PFSK-1 (cell line): ENCODE results near the gene INO80D.

ENCODE experiments used
- POLR2AphosphoS5 ChIP-seq: IDR thresholded peaks from 2 replicates; pipeline ENCODE4 v1.6.1; 2012; ENCODE audit warnings: low read depth, mild to moderate bottlenecking, control low read depth, low read length, moderate library complexity
- REST ChIP-seq, 2 experiments: IDR thresholded peaks; 2 replicates each; pipeline versions ENCODE4 v1.6.1 to v1.8.0; 2011 to 2012; ENCODE audit warnings: low read depth in 2 of 2, low read length in 2 of 2, control low read depth in 1 of 2, inconsistent platforms in 1 of 2, mild to moderate bottlenecking in 1 of 2, moderate library complexity in 1 of 2; ENCODE audit not compliant: insufficient read depth in 1 of 2

DNA sequence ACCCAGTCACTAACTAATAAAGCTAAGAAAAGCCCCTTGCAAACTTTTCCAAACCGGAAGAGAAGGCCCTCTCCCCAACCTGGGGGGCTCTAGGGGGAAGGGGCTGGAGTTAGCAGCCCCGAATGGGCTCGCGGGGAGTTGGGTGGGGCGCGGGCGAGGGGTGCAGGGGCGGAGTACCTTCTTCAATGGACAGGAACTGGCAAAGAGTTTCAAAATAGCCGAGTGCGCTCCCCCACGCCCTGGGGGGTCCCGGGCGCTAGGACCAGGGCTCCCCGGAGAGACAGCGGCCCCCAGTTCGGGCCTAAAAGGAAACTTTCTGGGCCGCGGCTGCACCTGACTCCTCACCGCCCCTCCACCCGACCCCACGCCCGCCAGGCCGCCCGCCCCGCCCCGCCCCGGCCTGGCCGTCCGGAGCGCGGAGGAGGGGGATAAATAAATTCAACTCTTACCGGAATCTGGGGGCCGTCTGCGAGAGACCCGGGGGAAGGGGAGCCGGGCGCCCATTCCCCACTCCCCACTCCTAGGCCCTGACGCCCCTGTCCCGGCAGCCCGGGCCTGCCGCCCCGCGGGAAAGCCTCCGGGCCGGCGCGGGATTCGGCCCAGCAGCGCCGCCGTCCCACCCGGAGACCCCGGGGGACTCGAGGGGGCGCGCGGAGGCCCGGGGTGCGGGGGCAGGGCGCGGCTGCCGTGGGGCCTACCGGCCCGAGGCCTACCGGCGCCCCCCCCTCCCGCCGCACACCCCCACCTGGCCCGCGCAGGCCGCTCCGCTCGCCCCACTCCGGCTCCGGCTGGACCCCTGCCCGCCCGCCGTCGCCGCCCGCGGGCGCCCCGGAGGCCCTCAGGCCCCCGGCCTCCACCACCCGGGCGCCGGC, 868 bp downstream of the INO80D start:
- TF ChIP-seq POLR2AphosphoS5: no peak
- TF ChIP-seq REST (IDR thresholded peaks at IDR 0.05; ENCODE audit: insufficient read depth in 1 of 2, low read depth in 2 of 2, low read length in 2 of 2): no peak
